Measurements from ENCODE around the gene DGKD.

Gene DGKD

DNA sequence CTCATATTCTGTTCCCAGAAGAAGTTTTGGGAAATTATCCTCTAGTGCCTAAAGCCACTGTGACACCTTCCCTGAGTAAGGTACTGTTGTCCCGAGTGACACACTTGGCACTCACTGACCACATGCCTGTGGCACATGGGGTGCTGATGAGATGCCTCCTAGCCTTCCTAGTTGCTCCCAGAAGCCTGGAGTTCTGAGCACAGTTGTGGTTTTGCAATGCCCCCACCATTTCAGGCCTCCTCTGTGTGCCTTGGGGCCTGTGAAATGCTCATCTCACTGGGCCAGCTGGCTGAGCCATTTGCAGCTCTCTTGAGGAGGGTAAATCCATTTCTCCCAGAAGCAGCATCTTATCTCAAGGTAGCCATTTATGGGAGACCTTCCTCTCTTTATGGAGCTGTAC is 91.8 kb downstream of the DGKD start:
- no peak for DNase-seq (ENCODE audit: low spot score)

DNA sequence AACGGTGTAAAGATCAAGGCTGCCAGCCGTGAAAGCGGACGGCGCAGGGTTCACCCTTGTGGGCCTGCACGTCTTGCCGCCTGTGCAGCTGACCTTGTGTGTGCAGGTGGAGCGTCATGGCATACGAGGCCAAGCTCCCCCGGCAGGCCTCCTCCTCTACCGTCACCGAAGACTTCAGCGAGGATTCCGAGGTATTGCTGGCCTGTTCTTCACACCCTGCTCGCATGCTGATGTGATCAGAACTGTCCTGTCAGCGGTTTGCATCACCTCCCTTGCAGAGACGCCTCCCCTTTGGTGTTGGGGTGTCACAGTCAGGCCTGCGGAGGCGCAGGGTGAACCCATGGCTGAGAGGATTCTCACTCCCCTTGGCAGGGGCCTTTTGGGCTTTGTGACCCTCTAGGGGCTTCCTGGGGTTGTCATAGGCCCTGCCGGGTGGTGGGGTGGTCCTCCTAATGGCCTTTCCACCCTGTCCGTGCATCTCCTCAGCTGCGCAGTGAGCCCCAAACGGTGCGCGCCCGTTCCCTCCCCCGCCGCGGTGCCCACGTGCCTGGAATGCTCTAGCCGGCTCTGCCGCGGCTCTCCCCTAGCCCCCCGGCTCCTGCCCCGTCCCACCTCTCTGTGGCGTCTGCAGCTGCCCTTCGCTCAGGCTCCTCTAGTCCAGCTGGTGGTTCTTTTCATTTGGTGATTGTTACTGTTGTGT is 92.5 kb downstream of the DGKD start:
- DNase-seq (ENCODE audit: low spot score): no peak

GRCh38 chr2:233447506-233448219 is 93.4 kb downstream of the DGKD start:
- DNase-seq (ENCODE audit: low spot score): no peak

- peak; percentile 45 for DNase-seq (ENCODE audit: low spot score)
These were observed 93.9 kb downstream of the DGKD start for GRCh38 chr2:233448220-233448559.

DNA sequence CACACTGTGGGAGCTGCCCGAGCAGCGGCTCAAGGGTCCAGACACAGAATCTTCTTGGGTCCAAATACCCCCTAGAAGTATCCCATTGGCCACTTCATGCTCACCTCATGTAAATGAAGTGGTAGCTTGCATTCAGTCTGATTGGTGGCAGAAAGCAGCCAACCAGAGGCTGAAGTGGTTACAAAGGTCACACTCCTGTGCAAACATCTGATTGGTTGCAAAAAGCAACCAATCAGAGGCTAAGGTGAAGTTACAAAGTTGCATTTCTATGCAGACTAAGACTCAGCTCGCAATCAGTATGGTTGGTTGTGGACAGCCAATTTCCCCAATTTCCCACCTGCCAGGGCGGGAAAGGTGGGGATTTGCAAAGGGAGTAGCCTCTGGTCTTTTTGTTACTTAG is 94.3 kb downstream of the DGKD start:
- DNase-seq (ENCODE audit: low spot score): no peak

DNA sequence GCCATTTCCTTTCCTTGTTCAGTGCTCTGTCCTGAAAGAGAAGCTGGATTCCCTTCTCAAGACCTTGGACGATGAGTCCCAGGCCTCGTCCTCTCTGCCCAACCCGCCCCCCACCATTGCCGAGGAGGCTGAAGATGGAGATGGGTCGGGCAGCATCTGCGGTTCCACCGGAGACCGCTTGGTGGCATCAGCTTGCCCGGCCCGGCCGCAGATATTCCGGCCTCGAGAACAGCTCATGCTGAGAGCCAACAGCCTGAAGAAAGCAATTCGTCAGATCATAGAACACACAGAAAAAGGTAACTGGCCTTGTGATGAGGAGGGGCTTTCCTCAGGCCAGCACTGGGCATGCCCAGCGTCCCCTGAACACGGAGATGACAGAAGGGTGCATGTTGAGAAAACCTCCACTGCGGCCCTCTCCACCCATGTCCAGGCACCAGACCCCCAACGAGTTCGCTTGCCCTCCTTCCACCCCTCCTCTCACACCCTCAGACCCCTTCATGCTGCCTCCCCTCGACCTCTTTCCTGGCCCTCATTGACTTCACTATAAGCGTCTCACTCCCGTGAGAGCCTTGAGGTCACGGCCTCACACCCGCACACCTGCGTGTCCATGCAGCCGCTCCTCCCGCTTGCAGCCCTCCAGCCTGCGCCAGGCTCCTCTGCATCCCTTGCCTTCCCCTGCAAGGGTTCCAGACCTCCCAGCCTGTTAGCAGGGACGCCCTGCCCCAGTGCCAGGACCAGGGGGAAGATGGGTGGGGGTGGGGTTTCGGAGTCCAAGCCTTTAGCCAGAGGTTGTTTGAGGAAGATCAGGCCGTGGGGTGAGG is 95.0 kb downstream of the DGKD start:
- DNase-seq (ENCODE audit: low spot score): peak; percentile 94

- DNase-seq (ENCODE audit: low spot score): no peak
These were observed 95.9 kb downstream of the DGKD start for GRCh38 chr2:233449921-233450863.

GRCh38 chr2:233450864-233451575 is 96.7 kb downstream of the DGKD start:
- no peak for DNase-seq (ENCODE audit: low spot score)

DNA sequence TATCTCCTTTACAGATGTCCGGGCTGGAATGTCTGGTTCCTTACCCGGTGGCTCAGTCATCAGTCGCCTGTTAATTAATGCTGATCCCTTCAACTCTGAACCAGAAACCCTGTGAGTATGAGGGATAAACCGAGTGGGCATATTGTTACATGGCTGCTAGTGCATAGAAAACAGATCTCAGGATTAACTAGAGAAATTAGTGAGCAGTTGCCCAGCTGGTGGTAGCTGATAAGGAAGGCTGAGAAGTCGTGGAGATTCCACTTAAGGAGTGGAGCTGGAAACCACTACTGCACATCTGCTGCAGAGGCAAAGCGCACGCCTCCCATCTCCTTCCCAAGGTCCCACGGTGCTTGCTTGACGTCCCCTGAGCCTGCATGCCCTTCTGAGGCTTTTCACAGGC is 97.7 kb downstream of the DGKD start:
- no peak for DNase-seq (ENCODE audit: low spot score)

DNA sequence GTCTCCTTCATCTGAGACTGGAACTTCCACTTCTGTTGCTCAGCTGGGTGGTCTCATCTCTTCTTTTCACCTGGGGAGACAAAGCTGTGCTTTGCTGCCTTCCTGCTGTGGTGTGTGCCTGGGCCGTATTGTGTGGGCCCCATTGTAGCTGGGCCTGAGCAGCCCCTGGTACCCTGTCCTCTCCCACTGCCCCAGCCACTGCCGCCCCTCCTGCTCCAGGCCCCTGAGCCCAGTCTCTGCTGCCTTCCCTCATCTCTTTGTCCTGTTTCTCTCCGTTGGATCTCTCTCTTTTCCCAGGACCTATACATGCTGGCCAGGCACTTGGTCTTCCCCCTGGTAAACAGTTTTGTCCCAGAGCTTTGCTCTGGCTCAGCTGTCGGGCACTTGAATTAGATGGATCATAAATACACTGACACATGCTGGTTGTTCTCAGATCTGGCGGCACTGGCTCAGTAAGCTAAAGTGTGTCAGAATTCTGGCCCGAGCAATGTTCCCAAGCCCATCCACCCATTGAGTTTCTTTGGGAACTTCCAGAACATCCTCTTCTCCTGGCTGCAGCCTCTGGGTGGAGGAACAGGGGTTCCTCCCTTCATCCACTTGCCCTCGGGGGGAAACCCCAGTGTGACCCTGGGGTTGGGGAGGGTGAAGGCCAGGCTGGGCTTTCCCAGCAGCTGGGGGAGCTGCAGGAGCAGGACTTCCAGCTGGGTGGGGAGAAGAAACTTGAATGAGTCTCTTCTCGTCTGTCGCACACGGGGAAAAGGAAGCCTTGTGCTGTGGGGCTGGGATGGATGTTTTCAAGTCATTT is 99.0 kb downstream of the DGKD start:
- DNase-seq (ENCODE audit: low spot score): no peak

- DNase-seq (ENCODE audit: low spot score): no peak
These were observed 99.6 kb downstream of the DGKD start for GRCh38 chr2:233453916-233454315.

DNA sequence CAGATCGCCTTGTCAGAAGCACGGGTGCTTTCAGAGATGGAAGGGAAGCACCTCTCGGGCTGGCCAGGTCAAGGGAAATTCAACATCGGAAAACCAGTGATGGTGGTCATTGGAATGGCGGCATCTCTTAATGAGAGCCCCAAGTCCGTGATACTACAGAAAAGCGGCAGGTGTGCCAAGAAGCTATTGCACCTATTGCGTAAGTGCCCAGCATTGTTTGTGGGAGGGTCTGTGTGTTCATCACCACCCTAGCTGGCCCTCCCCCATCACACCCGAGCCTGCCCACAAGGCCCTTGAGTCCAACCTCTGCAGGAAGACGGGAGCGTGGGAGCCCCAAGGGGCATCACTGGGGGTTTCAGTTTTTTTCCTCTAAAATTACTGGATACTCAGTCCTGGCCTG is 100.7 kb downstream of the DGKD start:
- DNase-seq (ENCODE audit: low spot score): no peak

- DNase-seq (ENCODE audit: low spot score): no peak
These were observed 101.2 kb downstream of the DGKD start for GRCh38 chr2:233455491-233455890.

DNA sequence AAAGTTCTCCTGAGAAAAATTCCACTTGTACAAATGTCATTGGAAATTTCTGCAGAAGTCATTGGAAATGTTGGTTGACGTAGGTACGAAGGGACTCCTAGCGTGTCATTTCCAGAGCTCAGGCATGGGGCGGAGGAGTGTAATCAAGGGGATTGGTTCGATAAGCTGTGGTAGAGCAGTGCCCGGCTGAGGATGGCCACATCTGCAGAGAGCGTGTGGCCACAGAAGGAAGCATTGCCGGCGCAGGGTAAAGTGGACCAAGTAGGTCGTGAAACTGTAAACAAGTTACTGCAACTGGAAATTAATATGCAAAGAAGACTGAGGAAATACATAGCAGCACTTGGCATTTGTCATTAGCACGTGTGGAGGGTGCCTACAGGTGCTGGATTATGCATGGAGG is 101.8 kb downstream of the DGKD start:
- DNase-seq (ENCODE audit: low spot score): no peak

- DNase-seq (ENCODE audit: low spot score): no peak
These were observed 102.6 kb downstream of the DGKD start for GRCh38 chr2:233456934-233457333.

GRCh38 chr2:233457356-233457755 is 103.1 kb downstream of the DGKD start:
- no peak for DNase-seq (ENCODE audit: low spot score)

GRCh38 chr2:233458031-233458610 is 103.8 kb downstream of the DGKD start:
- DNase-seq (ENCODE audit: low spot score): no peak

DNA sequence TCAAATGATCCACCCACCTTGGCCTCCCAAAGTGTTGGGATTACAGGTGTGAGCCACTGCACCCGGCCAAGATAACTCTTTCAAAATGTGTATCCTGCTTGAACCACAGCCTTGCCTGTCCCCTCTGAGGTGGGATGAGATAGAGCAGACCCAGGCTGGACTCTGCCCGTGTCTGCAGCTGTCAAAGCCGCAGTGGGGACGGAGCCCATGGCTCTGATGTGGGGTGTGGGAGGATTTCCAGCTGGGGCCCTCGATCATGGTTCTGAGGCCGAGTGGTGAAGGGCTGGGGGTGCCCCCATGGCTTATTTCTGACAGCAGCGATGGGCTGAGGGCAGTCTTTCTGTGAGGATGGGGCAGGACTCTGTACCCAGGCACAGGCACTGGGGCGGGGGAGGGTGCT is 104.5 kb downstream of the DGKD start:
- no peak for DNase-seq (ENCODE audit: low spot score)

GRCh38 chr2:233459426-233459825 is 105.1 kb downstream of the DGKD start:
- no peak for DNase-seq (ENCODE audit: low spot score)
